ENCODE results near the gene SLC49A3. TPM values are rescaled to one million over a fixed set of nuclear protein-coding genes. Genes with fewer than 3 reads are reported as not detected.

Gene SLC49A3
- total RNA-seq, 1 experiment from 2014 or later: 6.9 TPM

GRCh38 chr4:730511-730910 is 41.6 kb upstream of the SLC49A3 start:
- Histone ChIP-seq H3K79me2 (ENCODE audit: insufficient read depth, low read length) (peaks cover 9% of the 10 kb centered on the region; the same call in 1 of the 2 replicates), H3K18ac (ENCODE audit: insufficient read length, low read depth, low read length) (no peak overlapping the region), H2AFZ (ENCODE audit: low read length) (no peak overlapping the region), H2BK120ac (ENCODE audit: low read depth, low read length, poor library complexity, severe bottlenecking) (no peak overlapping the region), H3K4ac (ENCODE audit: low read depth, low read length) (no peak overlapping the region), H2BK15ac (ENCODE audit: low read depth, low read length) (peak overlapping the region; percentile 9; the same call in 1 of the 2 replicates), H2BK5ac (ENCODE audit: insufficient read length, low read length) (no peak overlapping the region), H3K27ac (ENCODE audit: insufficient read length, low read depth, low read length) (no peak overlapping the region), H3K14ac (ENCODE audit: insufficient read depth, low read length) (no peak overlapping the region), H3K27me3 (ENCODE audit: insufficient read depth, low read length) (no peaks in the 10 kb centered on the region), H3K4me1 (ENCODE audit: insufficient read depth, low read length) (no peaks in the 10 kb centered on the region), H4K8ac (replicated peaks; ENCODE audit: insufficient read length, low read depth, low read length) (no peak overlapping the region), H4K91ac (ENCODE audit: insufficient read length, low read depth, low read length) (no peak overlapping the region), H3K9ac (ENCODE audit: extremely low read depth, insufficient read length, low read length) (no peak overlapping the region), H3K23ac (ENCODE audit: insufficient read length, low read depth, low read length) (no peak overlapping the region), H4K5ac (ENCODE audit: insufficient read length, low read depth, low read length) (no peak overlapping the region), H2BK20ac (ENCODE audit: low read depth, low read length, poor library complexity, severe bottlenecking) (no peak overlapping the region), H3K9me3 (ENCODE audit: control insufficient read depth, low read depth, low read length) (no peaks in the 10 kb centered on the region), H2BK12ac (ENCODE audit: insufficient read length, low read depth, low read length) (no peak overlapping the region), H4K20me1 (ENCODE audit: control insufficient read depth, insufficient read depth, insufficient read length) (peaks cover 2% of the 10 kb centered on the region), H2AK5ac (ENCODE audit: insufficient read length, low read length) (no peak overlapping the region), H3T11ph (ENCODE audit: low read length) (no peak overlapping the region), H3K56ac (ENCODE audit: insufficient read length, low read depth, low read length) (no peak overlapping the region), H3K4me2 (ENCODE audit: insufficient read depth, insufficient read length, low read length) (no peak overlapping the region), H3K79me1 (ENCODE audit: insufficient read depth, low read depth, low read length, poor library complexity, severe bottlenecking) (peaks cover 3% of the 10 kb centered on the region), H3K23me2 (ENCODE audit: insufficient read length, low read depth, low read length, poor library complexity, severe bottlenecking) (no peaks in the 10 kb centered on the region)
- no peak for DNase-seq
- WGBS (ENCODE audit: extremely low coverage, insufficient read length, low lambda C conversion rate): no CpG with 5 or more reads among the region's 27 CpGs
- H3K27ac Mint-ChIP-seq: peak overlapping the region in 1 of 3 experiments; percentile 79; a peak in 1 of 7 replicates
- H3K36me3 Mint-ChIP-seq (ENCODE audit: insufficient read depth in 1 of 3, low read depth in 3 of 3): peaks cover 23 to 55% (median 39%) of the 10 kb centered on the region in 3 experiments
- no peaks in the 10 kb centered on the region for H3K4me1 Mint-ChIP-seq
- no peaks in the 10 kb centered on the region for H3K9me3 Mint-ChIP-seq
- no peaks in the 10 kb centered on the region for H3K27me3 Mint-ChIP-seq (ENCODE audit: low read depth)
- TF ChIP-seq CTCF (conservative IDR thresholded peaks at IDR 0.05): no peak
- no peak overlapping the region for H3K4me3 Mint-ChIP-seq
